ENCODE measurements around the gene FAF2. TPM values are rescaled to one million over a fixed set of nuclear protein-coding genes. Genes with fewer than 3 reads are reported as not detected.
"Not testable (repeated sequence)": the region's sequence is repeated elsewhere in the genome, so short reads cannot be mapped to it uniquely, and the experiment has no call there.

The FAF2 gene
- total and polyA plus RNA-seq, 8 donors: 33.9 to 54.4 (median 50.8) TPM

DNA sequence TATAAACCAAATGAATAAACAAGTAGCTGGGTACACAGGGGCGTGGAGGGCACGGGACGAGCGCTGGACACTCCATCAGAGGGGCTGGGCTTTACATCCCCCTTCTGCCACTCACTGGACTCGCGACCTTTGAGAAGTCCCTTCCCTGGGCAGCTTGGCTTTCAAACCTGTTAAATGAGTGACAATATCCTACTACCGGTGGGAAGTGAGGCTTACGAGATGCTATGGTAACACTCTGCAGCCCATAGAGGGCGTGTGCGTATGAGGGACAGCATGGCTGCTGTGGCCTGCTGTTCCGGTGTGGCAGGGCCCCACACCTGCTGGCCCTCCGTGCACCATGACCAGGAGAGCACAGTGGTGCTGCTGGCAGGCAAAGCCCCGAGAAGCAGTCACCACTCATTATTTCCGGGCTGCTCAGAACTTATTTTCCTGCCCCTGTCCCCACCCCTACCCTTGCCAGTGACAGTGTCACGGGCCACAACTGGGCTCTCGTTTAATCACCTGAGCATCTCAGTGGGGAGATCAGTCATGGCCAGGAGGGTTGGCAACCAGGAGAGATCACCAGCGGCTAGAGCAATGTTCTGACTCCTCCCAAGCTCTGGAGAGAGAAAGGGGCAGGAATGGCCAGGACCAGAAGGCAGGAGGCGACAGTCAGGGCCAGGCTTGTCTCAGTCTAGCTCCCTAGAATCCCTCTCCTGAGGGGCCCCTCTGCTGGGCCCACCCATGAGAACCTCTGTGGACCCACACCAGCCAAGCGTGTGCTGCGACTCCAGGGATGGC lies 42.3 kb upstream of the FAF2 start:
- Histone ChIP-seq H3K9me3 (no peaks in the 10 kb centered on the region), H3K27ac (no peak overlapping the region), H3K36me3 (peaks cover 0 to 72% of the 10 kb centered on the region in 2 donors), H3K4me1 (peaks cover 0 to 3% of the 10 kb centered on the region in 2 donors), H3K4me3 (no peak overlapping the region), H3K27me3 (no peaks in the 10 kb centered on the region)
- ATAC-seq (no peak), DNase-seq (no peak)
- TF ChIP-seq, protein P1, sequence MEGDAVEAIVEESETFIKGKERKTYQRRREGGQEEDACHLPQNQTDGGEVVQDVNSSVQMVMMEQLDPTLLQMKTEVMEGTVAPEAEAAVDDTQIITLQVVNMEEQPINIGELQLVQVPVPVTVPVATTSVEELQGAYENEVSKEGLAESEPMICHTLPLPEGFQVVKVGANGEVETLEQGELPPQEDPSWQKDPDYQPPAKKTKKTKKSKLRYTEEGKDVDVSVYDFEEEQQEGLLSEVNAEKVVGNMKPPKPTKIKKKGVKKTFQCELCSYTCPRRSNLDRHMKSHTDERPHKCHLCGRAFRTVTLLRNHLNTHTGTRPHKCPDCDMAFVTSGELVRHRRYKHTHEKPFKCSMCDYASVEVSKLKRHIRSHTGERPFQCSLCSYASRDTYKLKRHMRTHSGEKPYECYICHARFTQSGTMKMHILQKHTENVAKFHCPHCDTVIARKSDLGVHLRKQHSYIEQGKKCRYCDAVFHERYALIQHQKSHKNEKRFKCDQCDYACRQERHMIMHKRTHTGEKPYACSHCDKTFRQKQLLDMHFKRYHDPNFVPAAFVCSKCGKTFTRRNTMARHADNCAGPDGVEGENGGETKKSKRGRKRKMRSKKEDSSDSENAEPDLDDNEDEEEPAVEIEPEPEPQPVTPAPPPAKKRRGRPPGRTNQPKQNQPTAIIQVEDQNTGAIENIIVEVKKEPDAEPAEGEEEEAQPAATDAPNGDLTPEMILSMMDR (IDR thresholded peaks at IDR 0.05): no peak
- intact Hi-C loops (cut with DNase I): no loop called here

DNA sequence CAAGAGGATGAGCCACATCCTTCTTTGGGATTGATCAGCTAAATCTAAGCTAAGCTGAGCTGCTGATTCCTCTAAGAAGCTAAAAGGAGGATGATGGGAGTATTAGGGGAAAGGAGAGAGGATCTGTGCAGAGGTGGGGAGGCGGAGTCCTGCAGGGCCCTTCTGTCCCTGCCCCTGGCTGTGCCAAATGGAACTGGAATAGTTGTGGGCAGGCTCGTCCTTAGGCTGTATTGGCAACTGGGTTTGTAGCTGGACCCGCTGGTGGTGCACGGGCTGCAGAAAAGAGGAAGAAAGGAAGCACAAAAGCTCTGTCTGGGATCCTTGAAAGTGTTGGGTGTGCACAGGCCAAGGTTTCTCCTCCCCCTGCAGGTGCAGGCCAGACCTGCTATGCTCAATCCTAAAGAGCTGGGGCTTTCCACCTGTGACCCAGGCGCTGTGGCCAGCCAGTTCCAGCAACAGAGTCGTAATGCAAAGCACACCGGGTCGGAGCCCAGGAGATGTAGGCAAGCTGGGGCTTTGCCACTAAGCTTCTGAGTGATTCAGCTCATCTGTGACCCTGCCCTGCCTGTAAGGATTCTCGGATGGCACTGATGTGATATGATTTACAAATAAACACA lies 41.6 kb upstream of the FAF2 start:
- DNase-seq: no peak
- Histone ChIP-seq H3K27ac (no peak overlapping the region), H3K9me3 (no peaks in the 10 kb centered on the region), H3K4me1 (peaks cover 2 to 10% of the 10 kb centered on the region in 2 donors), H3K4me3 (no peak overlapping the region), H3K27me3 (no peaks in the 10 kb centered on the region), H3K36me3 (peaks cover 0 to 67% of the 10 kb centered on the region in 2 donors)
- ATAC-seq: no peak
- intact Hi-C loops (cut with DNase I): no loop called here
- TF ChIP-seq, protein P1 (IDR thresholded peaks at IDR 0.05): no peak

DNA sequence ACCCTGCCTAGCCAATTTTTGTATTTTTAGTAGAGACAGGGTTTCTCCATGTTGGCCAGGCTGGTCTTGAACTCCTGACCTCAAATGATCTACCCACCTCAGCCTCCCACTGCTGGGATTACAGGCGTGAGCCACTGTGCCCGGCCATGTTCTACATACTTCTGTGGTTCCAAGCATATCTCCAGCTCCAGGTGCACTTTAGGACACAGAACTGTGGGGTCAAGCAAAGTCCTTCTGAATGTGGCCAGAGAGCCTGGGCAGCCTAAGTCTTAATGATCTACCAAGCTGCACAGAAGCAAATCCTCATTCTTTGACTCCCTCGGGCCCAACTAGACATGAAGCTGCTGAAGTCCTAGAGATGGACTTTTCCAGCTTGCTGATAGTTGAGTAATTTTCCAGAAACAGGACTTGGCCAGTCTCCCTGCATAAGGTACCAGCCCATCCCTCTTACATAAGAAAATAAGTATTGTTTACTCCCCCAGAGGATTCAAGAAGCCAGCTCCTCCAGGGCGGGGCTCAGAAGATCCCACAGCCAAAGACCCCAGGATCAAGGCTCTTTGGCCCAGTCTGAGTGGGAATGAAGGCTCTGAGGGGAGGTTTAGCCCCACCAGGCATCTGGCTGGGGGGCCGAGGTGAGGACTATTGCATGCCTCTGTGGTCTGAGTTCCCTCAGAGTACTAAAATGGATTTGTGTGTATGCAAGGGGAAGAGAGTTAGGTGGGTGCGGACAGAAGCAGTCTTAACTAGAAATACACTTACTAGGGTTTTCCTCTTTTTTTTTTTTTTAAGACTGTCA lies 40.5 kb upstream of the FAF2 start:
- Histone ChIP-seq H3K27ac (no peak overlapping the region), H3K4me1 (peaks cover 2 to 18% of the 10 kb centered on the region in 2 donors), H3K36me3 (peaks cover 0 to 67% of the 10 kb centered on the region in 2 donors), H3K4me3 (no peak overlapping the region), H3K9me3 (no peaks in the 10 kb centered on the region), H3K27me3 (no peaks in the 10 kb centered on the region)
- TF ChIP-seq, protein P1 (IDR thresholded peaks at IDR 0.05): no peak
- no peak for DNase-seq
- no peak for ATAC-seq
- intact Hi-C loops (cut with DNase I): no loop called here

DNA sequence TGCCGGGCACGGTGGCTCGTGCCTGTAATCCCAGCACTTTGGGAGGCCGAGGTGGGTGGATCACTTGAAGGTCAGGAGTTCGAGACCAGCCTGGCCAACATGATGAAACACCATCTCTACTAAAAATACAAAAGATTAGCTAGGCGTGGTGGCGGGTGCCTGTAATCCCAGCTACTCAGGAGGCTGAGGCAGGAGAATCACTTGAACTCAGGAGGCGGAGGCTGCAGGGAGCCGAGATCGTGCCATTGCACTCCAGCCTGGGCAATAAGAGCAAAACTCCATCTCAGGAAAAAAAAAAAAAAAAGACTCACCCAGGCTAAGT lies 40.0 kb upstream of the FAF2 start:
- intact Hi-C loops (cut with DNase I); ATAC-seq; H3K9me3 ChIP-seq; H3K27ac ChIP-seq; H3K27me3 ChIP-seq; DNase-seq; H3K4me3 ChIP-seq: not testable (repeated sequence)
- Histone ChIP-seq H3K4me1 (peaks cover 2 to 24% of the 10 kb centered on the region in 2 donors), H3K36me3 (peaks cover 0 to 67% of the 10 kb centered on the region in 2 donors)

DNA sequence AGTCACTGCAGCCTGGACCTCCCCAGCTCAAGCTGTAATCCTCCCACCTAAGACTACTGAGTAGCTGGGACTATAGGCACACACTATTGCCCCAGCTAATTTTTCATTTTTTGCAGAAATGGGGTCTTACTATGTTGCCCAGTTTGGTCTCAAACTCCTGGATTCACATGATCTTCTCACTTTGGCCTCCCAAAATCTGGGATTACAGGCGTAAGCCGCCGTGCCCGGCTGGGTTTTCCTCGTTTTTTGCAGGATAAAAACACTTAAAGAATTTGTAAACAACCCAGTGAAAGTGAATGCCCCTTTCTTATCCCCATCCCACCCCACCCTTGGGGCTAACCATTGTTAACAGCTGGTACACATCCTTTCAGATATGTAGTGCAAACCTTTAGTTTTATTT lies 39.6 kb upstream of the FAF2 start:
- Histone ChIP-seq H3K4me3 (no peak overlapping the region), H3K27me3 (no peaks in the 10 kb centered on the region), H3K27ac (no peak overlapping the region), H3K36me3 (peaks cover 0 to 65% of the 10 kb centered on the region in 2 donors), H3K4me1 (peaks cover 4 to 28% of the 10 kb centered on the region in 2 donors), H3K9me3 (no peaks in the 10 kb centered on the region)
- TF ChIP-seq, protein P1 (IDR thresholded peaks at IDR 0.05): no peak
- DNase-seq: no peak
- ATAC-seq: no peak
- intact Hi-C loops (cut with DNase I): no loop called here

Data from left lung (tissue), 10 donors.